Erythroblast (primary cell): Measurements from ENCODE around the gene CMIP.
"Not testable (repeated sequence)": the region's sequence is repeated elsewhere in the genome, so short reads cannot be mapped to it uniquely, and the experiment has no call there.

Experiments used
- DNase-seq, 2 experiments: peaks; one replicate each; lab custom pipeline; 2025; lab: John Stamatoyannopoulos, UW
- GATA1 ChIP-seq: IDR thresholded peaks from 2 replicates; pipeline ENCODE4 v1.6.1; 2011; ENCODE audit warnings: low read depth, mild to moderate bottlenecking, control low read depth, low read length, moderate library complexity
- POLR2A ChIP-seq: IDR thresholded peaks from 2 replicates; pipeline ENCODE4 v1.6.1; 2011; ENCODE audit warnings: mild to moderate bottlenecking, low read length

CMIP gene

GRCh38 chr16:81409016-81409556 lies 35.5 kb upstream of the CMIP start:
- no peak for TF ChIP-seq POLR2A
- no peak for TF ChIP-seq GATA1
- DNase-seq, result no peak

GRCh38 chr16:81410643-81411293 lies 33.8 kb upstream of the CMIP start:
- TF ChIP-seq GATA1, result no peak
- TF ChIP-seq POLR2A, result no peak
- no peak for DNase-seq

- no peak for TF ChIP-seq POLR2A
- TF ChIP-seq GATA1, result no peak
Measured at GRCh38 chr16:81413245-81413990, 31.2 kb upstream of the CMIP start.

GRCh38 chr16:81415751-81416150 lies 28.9 kb upstream of the CMIP start:
- no peak for TF ChIP-seq POLR2A
- no peak for TF ChIP-seq GATA1
- DNase-seq, result no peak

More at GRCh38 chr16:81413245-81413990, 31.2 kb upstream of the CMIP start:
- no peak for DNase-seq

GRCh38 chr16:81416749-81417148 lies 27.9 kb upstream of the CMIP start:
- no peak for DNase-seq
- no peak for TF ChIP-seq POLR2A
- TF ChIP-seq GATA1, result no peak

- DNase-seq, result no peak
- TF ChIP-seq GATA1 (no peak), POLR2A (no peak)
Measured at GRCh38 chr16:81417210-81417609, 27.4 kb upstream of the CMIP start.

- TF ChIP-seq GATA1 (no peak), POLR2A (no peak)
- no peak for DNase-seq
Measured at GRCh38 chr16:81419806-81420205, 24.8 kb upstream of the CMIP start.

GRCh38 chr16:81421126-81421525 lies 23.5 kb upstream of the CMIP start:
- TF ChIP-seq POLR2A (no peak), GATA1 (no peak)
- no peak for DNase-seq

- no peak for TF ChIP-seq GATA1
- TF ChIP-seq POLR2A, result no peak
- no peak for DNase-seq
Measured at GRCh38 chr16:81421536-81421935, 23.1 kb upstream of the CMIP start.

GRCh38 chr16:81422153-81422552 lies 22.5 kb upstream of the CMIP start:
- DNase-seq, result not testable (repeated sequence)

GRCh38 chr16:81424771-81425170 lies 19.8 kb upstream of the CMIP start:
- DNase-seq, result no peak
- TF ChIP-seq GATA1 (no peak), POLR2A (no peak)

- no peak for TF ChIP-seq POLR2A
- no peak for TF ChIP-seq GATA1
- DNase-seq, result no peak
Measured at GRCh38 chr16:81427219-81427618, 17.4 kb upstream of the CMIP start.

GRCh38 chr16:81429045-81429521 lies 15.5 kb upstream of the CMIP start:
- peak; percentile 22 to 36 for DNase-seq
- TF ChIP-seq POLR2A (no peak), GATA1 (no peak)
